GM19238 (cell line): ENCODE results near the gene ADSL.
A peak's percentile ranks its signal among the peaks of the same experiment; 100 is the strongest.

Experiments used
- DNase-seq: peaks from one replicate; pipeline ENCODE4 v3.0.0; 2011; ENCODE audit warnings: low spot score; ENCODE audit not compliant: insufficient read length

The ADSL gene

GRCh38 chr22:40326905-40327735, 19.2 kb upstream of the ADSL start:
- DNase-seq, result no peak

- DNase-seq, result no peak
Observed at GRCh38 chr22:40328546-40329456, 17.5 kb upstream of the ADSL start.

- no peak for DNase-seq
Observed at GRCh38 chr22:40329466-40329865, 16.8 kb upstream of the ADSL start.

- DNase-seq, result no peak
Observed at GRCh38 chr22:40330086-40330485, 16.2 kb upstream of the ADSL start.

GRCh38 chr22:40330615-40331014, 15.7 kb upstream of the ADSL start:
- no peak for DNase-seq

- DNase-seq, result no peak
Observed at GRCh38 chr22:40331706-40332105, 14.6 kb upstream of the ADSL start.

- DNase-seq, result no peak
Observed at GRCh38 chr22:40332319-40332781, 13.9 kb upstream of the ADSL start.

GRCh38 chr22:40334060-40334459, 12.2 kb upstream of the ADSL start:
- DNase-seq, result no peak

- no peak for DNase-seq
Observed at GRCh38 chr22:40334899-40335298, 11.4 kb upstream of the ADSL start.

- no peak for DNase-seq
Observed at GRCh38 chr22:40335358-40335757, 10.9 kb upstream of the ADSL start.

GRCh38 chr22:40340044-40340443, 6.3 kb upstream of the ADSL start:
- DNase-seq, result no peak

GRCh38 chr22:40341604-40342003, 4.7 kb upstream of the ADSL start:
- DNase-seq, result no peak

GRCh38 chr22:40342521-40342920, 3.8 kb upstream of the ADSL start:
- DNase-seq, result no peak

- no peak for DNase-seq
Observed at GRCh38 chr22:40345271-40345670, 1.0 kb upstream of the ADSL start.

GRCh38 chr22:40345815-40346184, 500 bp upstream of the ADSL start:
- DNase-seq, result no peak

- no peak for DNase-seq
Observed at GRCh38 chr22:40347300-40347699, 1.0 kb downstream of the ADSL start.

GRCh38 chr22:40348025-40348658, 1.8 kb downstream of the ADSL start:
- DNase-seq, result peak; percentile 50

GRCh38 chr22:40352763-40353162, 6.5 kb downstream of the ADSL start:
- DNase-seq, result no peak

GRCh38 chr22:40361100-40361499, 14.8 kb downstream of the ADSL start:
- no peak for DNase-seq

GRCh38 chr22:40363059-40363458, 16.8 kb downstream of the ADSL start:
- no peak for DNase-seq

GRCh38 chr22:40364431-40364830, 18.1 kb downstream of the ADSL start:
- no peak for DNase-seq

GRCh38 chr22:40366068-40366467, 19.8 kb downstream of the ADSL start:
- no peak for DNase-seq
